ES-I3 (cell line): ENCODE measurements around the gene JAG1.

Experiments used
- H3K36me3 ChIP-seq: 2 replicates; pipeline ENCODE4 v1.6.1; 2013; ENCODE audit warnings: mild to moderate bottlenecking, low read length, control low read depth, moderate library complexity; ENCODE audit not compliant: insufficient read depth
- H3K4me1 ChIP-seq: 2 replicates; pipeline ENCODE4 v1.6.1; 2013; ENCODE audit warnings: mild to moderate bottlenecking, control low read depth, low read length; ENCODE audit not compliant: insufficient read depth
- H3K9ac ChIP-seq: 2 replicates; pipeline ENCODE4 v1.6.1; 2013; ENCODE audit warnings: low read depth, mild to moderate bottlenecking, low read length, moderate library complexity
- H3K9me3 ChIP-seq: 2 replicates; pipeline ENCODE4 v1.6.1; 2013; ENCODE audit warnings: mild to moderate bottlenecking, low read length, moderate library complexity; ENCODE audit not compliant: control insufficient read depth, insufficient read depth

Gene JAG1

DNA sequence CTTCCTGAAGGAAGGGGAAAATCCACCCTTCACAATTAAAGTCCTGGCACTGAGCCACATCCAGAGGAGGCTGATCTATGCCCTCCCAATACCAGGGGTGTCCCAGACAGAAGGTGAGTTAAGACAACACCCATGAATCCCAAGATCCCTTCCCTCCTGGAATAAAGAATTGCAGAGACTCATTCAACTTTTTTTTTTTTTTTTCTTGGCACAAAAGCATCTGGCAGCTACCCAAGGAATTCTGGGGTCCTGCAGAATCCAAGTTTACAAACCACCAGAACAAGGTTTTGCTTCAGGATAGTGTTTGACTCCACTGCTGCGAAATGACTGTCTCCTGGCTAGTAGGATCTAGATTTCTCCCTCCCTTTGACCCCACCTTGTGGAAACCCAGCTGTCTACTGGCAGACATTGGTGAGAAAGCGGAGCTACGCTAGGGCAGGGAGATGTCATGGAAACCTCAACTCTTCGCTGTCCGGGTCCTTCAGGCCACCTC, 37.4 kb downstream of the JAG1 start:
- Histone ChIP-seq H3K36me3 (peaks cover 12% of the 10 kb centered on the region; the same call in 1 of the 2 replicates), H3K9me3 (no peaks in the 10 kb centered on the region), H3K4me1 (peaks cover 37% of the 10 kb centered on the region), H3K9ac (no peak overlapping the region)

DNA sequence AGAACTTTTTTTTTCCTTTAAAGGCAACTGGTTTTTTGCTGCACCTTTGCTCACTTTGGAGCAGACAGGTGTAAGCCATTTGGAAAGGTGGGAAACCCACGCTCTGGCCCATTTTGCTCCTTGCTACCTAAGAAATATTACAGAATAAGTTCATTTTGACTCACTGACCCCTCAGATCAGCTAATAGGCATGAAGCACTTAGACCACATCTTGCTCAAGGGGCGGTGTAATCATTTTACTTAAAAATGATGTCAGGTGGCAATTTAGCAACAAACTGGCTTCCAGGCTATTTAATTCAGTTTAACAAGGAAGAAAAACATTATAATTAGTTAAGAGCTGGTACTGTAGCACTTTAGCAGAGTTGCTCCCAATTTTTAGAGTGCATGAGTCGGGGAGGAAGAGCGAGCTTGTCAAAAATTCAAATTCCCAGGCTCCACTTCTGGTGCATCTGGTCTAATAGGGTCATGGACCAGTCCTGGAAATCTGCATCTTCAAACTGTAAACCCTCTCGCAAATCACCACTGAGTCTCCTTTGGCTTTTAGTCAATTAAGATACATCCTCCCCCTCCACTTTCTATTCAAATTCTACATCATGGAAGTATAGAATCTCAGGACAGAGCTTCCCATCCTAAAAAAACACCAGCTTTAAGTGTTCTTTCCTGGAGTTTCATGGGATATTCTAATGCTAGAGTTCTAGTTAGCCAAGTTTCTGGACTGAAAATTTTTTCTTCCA, 38.2 kb downstream of the JAG1 start:
- Histone ChIP-seq H3K9ac (no peak overlapping the region), H3K4me1 (peaks cover 37% of the 10 kb centered on the region)

DNA sequence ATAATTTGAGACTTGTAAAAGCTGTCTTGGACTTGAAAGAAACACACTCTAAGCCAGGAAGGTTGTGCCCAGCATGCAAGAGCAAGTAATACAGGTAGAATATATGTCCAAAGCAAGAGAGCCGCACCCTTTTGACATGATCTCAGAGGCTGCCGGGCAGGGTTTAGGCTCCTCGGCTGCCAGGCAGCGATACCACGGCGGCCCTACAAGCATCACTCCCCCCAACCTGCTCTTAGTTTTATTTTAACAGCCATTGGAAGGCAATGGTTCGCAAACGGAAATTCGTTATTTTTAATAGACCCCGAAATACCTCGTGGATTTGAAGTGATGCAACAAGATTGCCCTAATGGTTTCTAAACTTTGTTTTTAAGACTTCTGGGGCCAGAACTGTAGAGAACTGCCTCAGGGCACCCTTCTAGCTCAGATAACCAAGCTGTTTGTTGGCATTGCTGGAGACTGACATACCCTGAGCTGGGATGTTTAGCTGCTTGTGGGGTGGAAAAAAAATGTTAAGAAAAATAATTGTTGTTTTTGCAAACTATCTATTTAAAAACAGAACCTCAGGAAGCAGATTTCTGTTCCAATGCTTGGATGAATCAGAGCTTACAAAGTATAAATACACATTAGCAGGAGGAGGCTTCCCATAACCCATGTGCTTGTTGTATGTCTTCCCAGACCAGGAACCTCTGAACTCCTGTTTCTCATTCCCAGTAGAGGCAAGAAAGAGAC, 39.0 kb downstream of the JAG1 start:
- H3K9ac ChIP-seq, result no peak overlapping the region
- H3K9me3 ChIP-seq, result no peaks in the 10 kb centered on the region
- peaks cover 2% of the 10 kb centered on the region; the same call in 1 of the 2 replicates for H3K36me3 ChIP-seq
- peaks cover 40% of the 10 kb centered on the region for H3K4me1 ChIP-seq

More for the DNA sequence above, 38.2 kb downstream of the JAG1 start:
- Histone ChIP-seq H3K36me3 (peaks cover 8% of the 10 kb centered on the region; the same call in 1 of the 2 replicates), H3K9me3 (no peaks in the 10 kb centered on the region)

DNA sequence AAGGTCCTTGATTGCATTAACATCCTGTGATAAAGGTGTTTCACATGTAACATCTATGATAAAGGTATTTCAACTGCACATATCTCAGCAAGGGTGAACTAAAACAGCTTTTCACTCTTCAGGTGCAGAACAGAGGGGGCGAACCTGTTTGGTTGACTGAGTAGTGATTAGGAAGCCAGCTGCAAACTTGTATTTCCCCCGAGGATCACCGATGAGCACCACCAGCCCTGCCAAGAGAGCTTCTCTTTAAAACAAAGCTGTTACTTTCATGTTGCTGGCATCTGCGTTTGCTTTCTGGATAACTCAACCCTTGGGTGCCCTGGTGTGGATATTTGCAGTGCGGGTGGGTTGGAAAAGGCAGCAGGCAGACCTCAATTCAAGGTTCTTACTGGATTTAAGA, 39.6 kb downstream of the JAG1 start:
- Histone ChIP-seq H3K9ac (no peak overlapping the region), H3K4me1 (peaks cover 41% of the 10 kb centered on the region)

DNA sequence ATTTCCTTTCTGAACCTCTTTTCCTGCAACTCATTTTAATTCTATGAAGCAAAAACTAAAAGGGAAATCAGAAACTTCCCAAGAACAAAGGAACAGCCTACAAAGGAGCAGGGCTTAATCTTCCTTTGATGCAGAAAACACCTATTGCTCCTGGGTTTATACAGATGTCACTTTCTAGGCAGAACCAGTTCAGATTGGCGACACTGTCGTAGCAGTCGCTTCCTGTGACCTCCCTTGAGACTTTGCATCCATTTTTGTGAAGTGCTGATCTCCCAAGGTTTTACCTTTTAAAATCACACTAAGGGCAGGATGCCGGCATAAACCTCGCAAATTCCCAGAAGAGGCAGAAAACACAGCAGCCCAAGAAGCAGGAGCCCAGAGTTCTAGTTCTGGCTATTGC, 40.1 kb downstream of the JAG1 start:
- peaks cover 41% of the 10 kb centered on the region for H3K4me1 ChIP-seq
- no peaks in the 10 kb centered on the region for H3K9me3 ChIP-seq
- H3K9ac ChIP-seq, result no peak overlapping the region
- no peaks in the 10 kb centered on the region for H3K36me3 ChIP-seq

More for the DNA sequence above, 39.6 kb downstream of the JAG1 start:
- Histone ChIP-seq H3K9me3 (no peaks in the 10 kb centered on the region), H3K36me3 (no peaks in the 10 kb centered on the region)

DNA sequence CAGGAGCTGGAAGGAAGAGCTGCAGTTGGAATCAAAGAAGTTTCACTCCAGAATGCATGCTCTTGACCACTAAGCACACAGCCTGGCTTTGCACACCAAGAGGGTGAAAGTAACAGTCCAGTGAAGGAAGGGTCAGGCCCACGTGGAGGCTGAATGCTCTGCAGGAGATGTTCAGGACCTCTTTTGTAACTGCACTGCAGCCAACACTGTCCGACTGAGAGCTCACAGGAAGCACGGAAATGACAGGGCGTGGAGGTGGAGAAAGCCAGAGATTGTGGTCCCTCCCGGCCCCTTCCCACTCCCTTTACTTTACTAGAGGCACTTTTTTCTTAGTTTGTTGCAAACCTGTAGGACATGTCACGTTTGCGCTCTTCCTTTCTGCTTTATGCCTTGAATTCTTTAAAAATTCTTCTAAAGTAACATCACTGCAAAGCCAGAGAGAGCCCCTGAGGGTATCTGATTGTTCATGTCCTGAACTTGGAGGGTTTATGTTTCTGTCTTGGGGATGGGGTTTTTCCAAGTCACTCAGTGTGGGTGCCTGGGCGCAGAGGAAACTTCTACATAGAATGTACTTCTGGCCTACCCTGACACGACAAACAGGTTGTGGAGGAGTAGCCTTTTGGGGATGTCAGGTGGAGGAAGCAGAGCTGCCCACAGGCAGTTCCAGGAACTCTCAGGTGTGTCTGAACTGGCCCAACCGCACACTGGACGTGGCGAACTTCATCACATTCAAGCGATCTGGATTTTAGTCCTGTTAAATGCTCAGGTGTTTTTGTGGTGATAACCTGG, 40.9 kb downstream of the JAG1 start:
- Histone ChIP-seq H3K4me1 (peaks cover 36% of the 10 kb centered on the region), H3K36me3 (no peaks in the 10 kb centered on the region), H3K9ac (no peak overlapping the region), H3K9me3 (no peaks in the 10 kb centered on the region)

DNA sequence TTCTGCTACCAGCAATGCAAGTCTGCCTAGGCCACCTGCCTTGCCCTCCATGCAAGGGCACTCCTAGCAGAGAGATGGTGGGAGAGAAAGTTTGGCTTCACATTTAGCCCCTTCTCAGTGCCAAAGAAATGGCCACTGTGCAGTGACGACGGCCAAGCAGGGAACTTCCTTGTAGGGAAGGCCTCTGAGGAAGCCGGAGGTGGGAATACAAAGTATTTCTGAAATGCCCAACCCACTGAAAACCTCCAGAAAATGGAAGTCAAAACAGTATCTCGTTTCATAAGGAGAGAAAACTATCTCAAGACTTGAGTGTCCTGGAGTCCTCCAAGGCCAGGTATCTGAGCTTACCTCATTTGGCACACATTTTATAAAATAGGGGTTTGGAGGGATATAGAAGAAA, 42.7 kb downstream of the JAG1 start:
- Histone ChIP-seq H3K9ac (no peak overlapping the region), H3K4me1 (peaks cover 31% of the 10 kb centered on the region), H3K9me3 (no peaks in the 10 kb centered on the region), H3K36me3 (no peaks in the 10 kb centered on the region)

DNA sequence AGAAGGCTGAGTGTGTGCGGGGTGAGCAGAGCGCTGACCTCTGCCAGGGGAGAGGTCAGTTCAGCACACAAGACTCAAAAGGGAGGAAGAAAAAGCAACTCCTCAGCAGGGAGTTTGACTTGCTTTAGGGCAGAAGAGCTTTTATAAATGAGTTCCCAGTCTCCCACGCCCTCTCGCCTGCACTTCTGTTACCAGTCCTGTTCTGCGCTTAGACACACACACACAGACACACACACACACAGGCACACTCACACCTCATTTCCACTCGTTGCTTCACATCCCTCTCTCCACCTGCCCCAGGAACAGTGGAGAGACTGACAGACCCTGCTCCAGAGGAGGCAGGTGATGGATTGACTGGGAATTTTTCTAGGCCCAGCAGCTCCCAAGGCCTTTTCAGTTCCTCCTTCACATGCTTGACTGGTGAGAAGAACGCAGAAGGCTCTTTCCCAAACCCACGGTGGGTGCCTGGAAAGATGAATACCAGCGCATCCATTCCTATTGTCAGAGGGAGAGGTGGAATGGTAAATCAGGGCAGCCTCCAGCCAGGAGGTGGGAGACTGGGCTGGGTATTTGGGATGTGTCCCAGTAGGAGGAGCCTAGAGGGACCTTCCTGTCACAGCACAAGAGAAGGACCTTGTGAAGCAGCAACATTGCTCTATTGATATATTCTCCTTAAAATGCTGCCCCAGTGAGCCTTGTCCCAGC, 43.7 kb downstream of the JAG1 start:
- Histone ChIP-seq H3K9ac (no peak overlapping the region), H3K9me3 (no peaks in the 10 kb centered on the region), H3K4me1 (peaks cover 37% of the 10 kb centered on the region), H3K36me3 (no peaks in the 10 kb centered on the region)

DNA sequence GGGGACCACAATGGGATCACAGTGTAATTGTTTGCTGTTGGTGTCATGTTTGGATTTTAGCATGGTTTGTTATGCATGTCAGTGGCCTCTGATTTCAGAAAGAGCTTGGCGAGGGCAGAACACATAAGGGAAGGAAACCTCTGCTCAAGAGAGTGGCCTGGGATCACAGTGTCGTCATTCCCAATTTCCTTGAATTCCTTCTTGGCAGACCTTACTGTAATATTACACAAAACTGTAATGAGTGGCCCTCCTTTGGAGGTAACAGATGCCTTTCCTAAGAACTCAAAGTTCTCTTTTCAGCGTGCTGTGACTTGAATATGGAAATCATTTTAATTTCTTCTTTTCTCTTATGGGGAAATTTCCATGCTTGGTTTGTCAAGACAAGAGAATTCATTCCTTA, 46.9 kb downstream of the JAG1 start:
- no peak overlapping the region for H3K9ac ChIP-seq
- H3K9me3 ChIP-seq, result no peaks in the 10 kb centered on the region
- H3K4me1 ChIP-seq, result peaks cover 20% of the 10 kb centered on the region
- no peaks in the 10 kb centered on the region for H3K36me3 ChIP-seq

DNA sequence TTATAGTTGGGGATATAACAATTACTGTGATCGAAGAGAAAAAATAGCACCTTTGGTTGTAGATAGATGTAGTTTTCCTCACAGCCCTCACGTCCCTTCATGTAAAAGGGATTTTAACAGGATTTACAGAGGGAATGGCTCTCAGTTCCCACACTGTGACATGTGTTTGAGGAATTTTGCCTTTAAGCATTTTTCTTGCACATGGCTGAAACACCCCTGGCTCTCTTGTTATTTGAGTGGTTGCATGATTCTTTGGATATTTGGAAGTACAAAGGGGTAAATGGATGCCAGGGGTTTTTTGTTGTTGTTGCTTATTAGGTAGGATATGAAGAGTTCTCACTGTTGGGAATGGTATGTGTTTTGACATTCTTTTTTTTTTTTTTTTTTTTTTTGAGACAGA, 48.2 kb downstream of the JAG1 start:
- Histone ChIP-seq H3K9ac (no peak overlapping the region; the same call in 1 of the 2 replicates), H3K36me3 (no peaks in the 10 kb centered on the region), H3K9me3 (no peaks in the 10 kb centered on the region), H3K4me1 (peaks cover 20% of the 10 kb centered on the region)

DNA sequence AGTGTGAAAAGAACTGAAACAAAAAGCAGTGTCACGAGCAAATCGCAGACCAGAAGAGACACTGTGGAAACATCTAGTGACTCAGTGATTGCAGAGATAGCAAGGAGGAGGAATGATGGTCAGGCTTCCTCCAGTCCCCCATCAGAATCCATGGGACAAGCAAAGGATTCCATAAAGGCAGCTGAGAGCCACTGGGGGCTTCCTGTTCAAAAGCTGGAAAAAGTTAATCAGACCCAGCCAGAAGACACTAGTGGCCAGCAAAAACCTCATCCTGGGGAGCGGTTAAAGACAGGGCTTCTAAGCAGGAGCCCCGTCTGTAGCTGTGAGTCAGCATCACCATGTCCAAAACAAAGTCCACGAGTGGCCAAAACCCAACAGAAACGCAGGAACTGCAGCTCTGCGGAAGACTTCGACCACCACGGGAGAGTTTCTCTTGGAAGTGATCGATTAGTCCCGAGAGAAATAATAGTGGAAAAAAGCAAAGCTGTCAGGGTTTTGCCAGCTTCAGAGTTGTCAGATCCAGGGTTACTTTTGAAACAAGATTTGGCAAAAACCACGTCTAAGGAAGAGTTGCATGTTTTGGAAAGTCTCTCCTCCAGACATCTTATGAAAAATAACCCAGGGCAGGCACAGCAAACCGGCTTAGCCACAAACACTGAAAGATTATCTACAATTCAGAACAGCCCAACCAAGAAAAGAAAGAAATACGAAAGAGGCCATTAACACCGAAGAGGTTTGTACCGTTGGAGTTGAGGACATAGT, 51.0 kb downstream of the JAG1 start:
- no peaks in the 10 kb centered on the region for H3K9me3 ChIP-seq

DNA sequence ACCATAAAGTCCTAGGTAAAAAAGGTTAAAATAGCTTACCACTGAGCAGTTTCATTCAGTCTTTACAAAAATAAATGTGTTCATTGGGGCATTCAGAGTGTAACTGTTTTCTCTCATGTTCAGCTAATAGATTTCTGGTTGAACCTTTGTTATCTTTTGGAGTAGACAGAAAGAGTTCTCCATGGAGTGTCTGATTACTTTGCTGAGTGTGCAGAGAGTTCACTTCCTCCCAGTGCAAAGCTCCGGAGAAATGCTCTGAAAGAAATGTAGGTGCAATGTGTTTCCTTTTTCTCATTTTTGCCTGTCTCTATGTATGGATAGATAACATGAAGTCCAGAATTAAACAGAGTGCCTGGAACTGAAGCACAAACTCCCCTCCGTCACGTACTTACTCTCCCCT, 52.6 kb downstream of the JAG1 start:
- H3K36me3 ChIP-seq, result no peaks in the 10 kb centered on the region
- no peaks in the 10 kb centered on the region for H3K9me3 ChIP-seq
- peaks cover 23% of the 10 kb centered on the region for H3K4me1 ChIP-seq
- no peak overlapping the region for H3K9ac ChIP-seq

More for the DNA sequence above, 51.0 kb downstream of the JAG1 start:
- peaks cover 32% of the 10 kb centered on the region for H3K4me1 ChIP-seq
- no peak overlapping the region for H3K9ac ChIP-seq
- H3K36me3 ChIP-seq, result no peaks in the 10 kb centered on the region

DNA sequence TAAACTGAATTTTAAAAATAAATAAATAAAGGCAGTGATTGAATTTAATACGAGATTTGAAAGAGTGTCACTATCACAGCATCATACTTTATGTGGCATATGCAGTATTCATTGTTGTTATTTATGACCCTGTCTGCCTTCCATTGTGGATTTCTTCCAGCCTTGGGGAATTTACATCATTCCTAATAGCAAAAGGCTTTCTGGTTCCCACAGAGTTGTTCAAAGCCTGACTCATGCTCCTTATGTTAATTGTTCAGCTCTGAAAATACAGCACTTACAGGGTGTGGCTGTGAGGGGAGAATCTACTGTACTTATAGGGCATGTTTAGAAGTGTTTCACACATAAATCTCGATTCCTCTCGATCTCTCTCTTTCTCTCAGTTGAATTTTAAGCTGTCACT, 54.4 kb downstream of the JAG1 start:
- H3K36me3 ChIP-seq, result no peaks in the 10 kb centered on the region
- H3K4me1 ChIP-seq, result peaks cover 17% of the 10 kb centered on the region
- H3K9me3 ChIP-seq, result no peaks in the 10 kb centered on the region
- no peak overlapping the region; the same call in 1 of the 2 replicates for H3K9ac ChIP-seq
